Mammary epithelial cell (primary cell): Measurements from ENCODE around the gene CCL7.

Experiments
- CTCF ChIP-seq, 2 donors: IDR thresholded peaks in 1 of 2; conservative IDR thresholded peaks in 1 of 2; 2 replicates each; pipeline ENCODE4 v1.5.1; 2011 to 2012; ENCODE audit warnings: inconsistent platforms in 2 of 2, low read length in 2 of 2, mild to moderate bottlenecking in 2 of 2, control low read depth in 1 of 2, low read depth in 1 of 2; ENCODE audit not compliant: insufficient read depth in 1 of 2; ENCODE audit errors: extremely low read depth in 1 of 2
- EZH2 ChIP-seq: IDR thresholded peaks from 2 replicates; pipeline ENCODE4 v1.6.1; 2012; ENCODE audit warnings: low read length, inconsistent platforms, borderline replicate concordance

GRCh38 chr17:34243364-34244320 is 26.4 kb upstream of the CCL7 start:
- TF ChIP-seq CTCF (conservative IDR thresholded peaks at IDR 0.05 in 1 of 2, IDR thresholded peaks at IDR 0.05 in 1 of 2; ENCODE audit: extremely low read depth in 1 of 2, insufficient read depth in 1 of 2, low read depth in 1 of 2, low read length in 2 of 2): no peak
- TF ChIP-seq EZH2: no peak
